GM21825 (cell line): Measurements from ENCODE around the gene FBXL20.
"Not testable (repeated sequence)": the region's sequence is repeated elsewhere in the genome, so short reads cannot be mapped to it uniquely, and the experiment has no call there.

Experiments
- ATAC-seq: cut with Tn5 transposase; IDR thresholded peaks from one replicate; pipeline ENCODE4 v1.9.1; 2021; ENCODE audit warnings: mild to moderate bottlenecking, moderate library complexity; ENCODE audit not compliant: unreplicated experiment

FBXL20 gene

GRCh38 chr17:39391448-39391847 is 10.0 kb downstream of the FBXL20 start:
- ATAC-seq: no peak

GRCh38 chr17:39385040-39385439 is 16.4 kb downstream of the FBXL20 start:
- ATAC-seq: no peak

GRCh38 chr17:39380144-39380543 is 21.3 kb downstream of the FBXL20 start:
- ATAC-seq: no peak

GRCh38 chr17:39376434-39376833 is 25.0 kb downstream of the FBXL20 start:
- no peak for ATAC-seq

- ATAC-seq: not testable (repeated sequence)
Observed at GRCh38 chr17:39367805-39368204, 33.6 kb downstream of the FBXL20 start.

- ATAC-seq: no peak
Observed at GRCh38 chr17:39365872-39366271, 35.6 kb downstream of the FBXL20 start.

- ATAC-seq: no peak
Observed at GRCh38 chr17:39365242-39365641, 36.2 kb downstream of the FBXL20 start.

- ATAC-seq: no peak
Observed at GRCh38 chr17:39364236-39365025, 37.0 kb downstream of the FBXL20 start.

- ATAC-seq: no peak
Observed at GRCh38 chr17:39361064-39361463, 40.4 kb downstream of the FBXL20 start.

GRCh38 chr17:39360537-39360936 is 40.9 kb downstream of the FBXL20 start:
- ATAC-seq: no peak

GRCh38 chr17:39359994-39360393 is 41.4 kb downstream of the FBXL20 start:
- ATAC-seq: no peak

GRCh38 chr17:39357986-39358385 is 43.4 kb downstream of the FBXL20 start:
- ATAC-seq: no peak

GRCh38 chr17:39357488-39357887 is 43.9 kb downstream of the FBXL20 start:
- no peak for ATAC-seq

GRCh38 chr17:39352986-39353385 is 48.4 kb downstream of the FBXL20 start:
- ATAC-seq: no peak

- no peak for ATAC-seq
Observed at GRCh38 chr17:39352511-39352910, 48.9 kb downstream of the FBXL20 start.

- ATAC-seq: no peak
Observed at GRCh38 chr17:39351508-39351907, 49.9 kb downstream of the FBXL20 start.

- no peak for ATAC-seq
Observed at GRCh38 chr17:39349246-39349645, 52.2 kb downstream of the FBXL20 start.

GRCh38 chr17:39346863-39347262 is 54.6 kb downstream of the FBXL20 start:
- not testable (repeated sequence) for ATAC-seq

- ATAC-seq: no peak
Observed at GRCh38 chr17:39341541-39341940, 59.9 kb downstream of the FBXL20 start.

GRCh38 chr17:39340731-39341130 is 60.7 kb downstream of the FBXL20 start:
- no peak for ATAC-seq

GRCh38 chr17:39339272-39339671 is 62.2 kb downstream of the FBXL20 start:
- no peak for ATAC-seq

GRCh38 chr17:39337649-39338048 is 63.8 kb downstream of the FBXL20 start:
- ATAC-seq: not testable (repeated sequence)

- no peak for ATAC-seq
Observed at GRCh38 chr17:39335704-39336223, 65.7 kb downstream of the FBXL20 start.
